ENCODE data around the gene STX10.
A peak's percentile ranks its signal among the peaks of the same experiment; 100 is the strongest.

Gene STX10

GRCh38 chr19:13121551-13122274, 28.5 kb downstream of the STX10 start:
- Mint-ChIP-seq H3K27me3 (no peaks in the 10 kb centered on the region), H3K4me1 (ENCODE audit: low read depth) (peaks cover 60% of the 10 kb centered on the region), H3K36me3 (ENCODE audit: low read depth) (peaks cover 18% of the 10 kb centered on the region), H3K27ac (peak overlapping the region; percentile 91), H3K4me3 (peak overlapping the region; percentile 70), H3K9me3 (no peaks in the 10 kb centered on the region)

- Mint-ChIP-seq H3K4me1 (ENCODE audit: low read depth) (peaks cover 61% of the 10 kb centered on the region), H3K4me3 (peak overlapping the region; percentile 70), H3K36me3 (ENCODE audit: low read depth) (peaks cover 21% of the 10 kb centered on the region), H3K27ac (peak overlapping the region; percentile 91), H3K9me3 (no peaks in the 10 kb centered on the region), H3K27me3 (no peaks in the 10 kb centered on the region)
Measured at GRCh38 chr19:13120817-13121216, 29.4 kb downstream of the STX10 start.

- no peak overlapping the region for H3K27ac Mint-ChIP-seq
- H3K27me3 Mint-ChIP-seq: no peaks in the 10 kb centered on the region
- H3K4me1 Mint-ChIP-seq (ENCODE audit: low read depth): peaks cover 69% of the 10 kb centered on the region
- H3K4me3 Mint-ChIP-seq: peak overlapping the region; percentile 83
- peaks cover 26% of the 10 kb centered on the region for H3K36me3 Mint-ChIP-seq (ENCODE audit: low read depth)
- H3K9me3 Mint-ChIP-seq: no peaks in the 10 kb centered on the region
Measured at GRCh38 chr19:13120031-13120430, 30.1 kb downstream of the STX10 start.

DNA sequence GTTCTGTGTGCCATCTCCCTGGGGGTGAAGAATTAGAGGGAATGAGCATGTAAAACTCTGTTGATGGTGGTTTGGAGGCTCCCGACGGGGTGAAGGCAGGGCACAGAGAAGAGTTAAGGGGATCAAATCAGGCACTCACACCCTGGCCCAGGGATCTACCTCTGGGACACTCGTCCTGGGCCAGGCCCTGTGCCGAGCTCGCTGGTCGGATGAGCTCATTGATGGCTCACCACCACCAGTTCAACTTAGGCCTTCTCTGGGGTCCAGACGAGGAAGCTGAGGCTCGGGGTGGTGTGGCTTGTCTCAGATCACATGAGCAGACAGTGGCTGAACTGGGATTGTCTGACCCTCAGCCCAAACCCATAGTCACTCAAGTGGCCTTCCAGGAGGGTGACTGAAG, 30.5 kb downstream of the STX10 start:
- H3K27ac Mint-ChIP-seq: peak overlapping the region; percentile 79
- H3K4me3 Mint-ChIP-seq: peak overlapping the region; percentile 83
- no peaks in the 10 kb centered on the region for H3K9me3 Mint-ChIP-seq
- peaks cover 73% of the 10 kb centered on the region for H3K4me1 Mint-ChIP-seq (ENCODE audit: low read depth)
- H3K27me3 Mint-ChIP-seq: no peaks in the 10 kb centered on the region
- H3K36me3 Mint-ChIP-seq (ENCODE audit: low read depth): peaks cover 24% of the 10 kb centered on the region

- H3K9me3 Mint-ChIP-seq: no peaks in the 10 kb centered on the region
- H3K36me3 Mint-ChIP-seq (ENCODE audit: low read depth): peaks cover 29% of the 10 kb centered on the region
- peak overlapping the region; percentile 83 for H3K4me3 Mint-ChIP-seq
- H3K27me3 Mint-ChIP-seq: no peaks in the 10 kb centered on the region
- peak overlapping the region; percentile 79 for H3K27ac Mint-ChIP-seq
- H3K4me1 Mint-ChIP-seq (ENCODE audit: low read depth): peaks cover 79% of the 10 kb centered on the region
Measured at GRCh38 chr19:13118424-13119193, 31.6 kb downstream of the STX10 start.

DNA sequence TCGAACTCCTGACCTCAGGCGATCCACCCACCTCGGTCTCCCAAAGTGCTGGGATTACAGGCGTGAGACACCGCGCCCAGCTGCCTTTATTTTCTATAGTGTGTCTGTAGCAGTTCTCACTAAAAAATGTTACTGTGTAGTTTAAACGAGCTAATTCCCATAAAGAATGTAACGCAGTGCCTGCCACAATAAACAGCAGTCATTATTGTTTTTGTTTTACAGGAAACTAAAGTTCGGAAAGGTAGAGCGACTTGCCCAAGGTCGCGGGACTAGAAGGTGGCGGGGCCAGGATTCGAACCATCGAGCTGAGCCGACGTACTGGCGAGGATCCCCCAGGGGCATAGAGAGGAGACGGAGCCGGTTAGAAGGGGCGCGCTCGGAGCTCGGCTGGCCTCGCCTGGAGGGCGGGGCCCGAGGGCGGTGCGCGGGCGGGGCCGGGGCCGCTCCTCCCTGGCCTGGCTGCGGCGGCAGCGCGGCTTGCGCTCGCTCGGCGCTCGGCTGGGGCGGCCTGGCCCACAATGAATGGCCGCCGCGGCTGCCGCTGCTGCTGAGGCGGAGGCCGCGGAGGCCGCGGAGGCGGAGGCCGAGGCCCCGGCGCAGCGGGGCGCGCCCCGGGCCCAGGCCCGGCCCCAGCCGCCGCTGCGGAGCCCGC, 32.3 kb downstream of the STX10 start, which contains the start of gene NACC1:
NACC1 (plus strand) TSS at position 493 of the 652 bp plus-strand sequence. CDS start 16,944 bp downstream, outside the sequence.
- Mint-ChIP-seq H3K27me3 (no peaks in the 10 kb centered on the region), H3K4me1 (ENCODE audit: low read depth) (peaks cover 73% of the 10 kb centered on the region), H3K9me3 (no peaks in the 10 kb centered on the region), H3K4me3 (peak within 1 kb of the TSS; percentile 98), H3K27ac (peak within 1 kb of the TSS; percentile 93), H3K36me3 (ENCODE audit: low read depth) (peaks cover 28% of the 10 kb centered on the region)

GRCh38 chr19:13117176-13117771, 32.9 kb downstream of the STX10 start:
- no peaks in the 10 kb centered on the region for H3K27me3 Mint-ChIP-seq
- H3K36me3 Mint-ChIP-seq (ENCODE audit: low read depth): peaks cover 31% of the 10 kb centered on the region
- H3K27ac Mint-ChIP-seq: peak overlapping the region; percentile 93
- peak overlapping the region; percentile 98 for H3K4me3 Mint-ChIP-seq
- peaks cover 67% of the 10 kb centered on the region for H3K4me1 Mint-ChIP-seq (ENCODE audit: low read depth)
- no peaks in the 10 kb centered on the region for H3K9me3 Mint-ChIP-seq

DNA sequence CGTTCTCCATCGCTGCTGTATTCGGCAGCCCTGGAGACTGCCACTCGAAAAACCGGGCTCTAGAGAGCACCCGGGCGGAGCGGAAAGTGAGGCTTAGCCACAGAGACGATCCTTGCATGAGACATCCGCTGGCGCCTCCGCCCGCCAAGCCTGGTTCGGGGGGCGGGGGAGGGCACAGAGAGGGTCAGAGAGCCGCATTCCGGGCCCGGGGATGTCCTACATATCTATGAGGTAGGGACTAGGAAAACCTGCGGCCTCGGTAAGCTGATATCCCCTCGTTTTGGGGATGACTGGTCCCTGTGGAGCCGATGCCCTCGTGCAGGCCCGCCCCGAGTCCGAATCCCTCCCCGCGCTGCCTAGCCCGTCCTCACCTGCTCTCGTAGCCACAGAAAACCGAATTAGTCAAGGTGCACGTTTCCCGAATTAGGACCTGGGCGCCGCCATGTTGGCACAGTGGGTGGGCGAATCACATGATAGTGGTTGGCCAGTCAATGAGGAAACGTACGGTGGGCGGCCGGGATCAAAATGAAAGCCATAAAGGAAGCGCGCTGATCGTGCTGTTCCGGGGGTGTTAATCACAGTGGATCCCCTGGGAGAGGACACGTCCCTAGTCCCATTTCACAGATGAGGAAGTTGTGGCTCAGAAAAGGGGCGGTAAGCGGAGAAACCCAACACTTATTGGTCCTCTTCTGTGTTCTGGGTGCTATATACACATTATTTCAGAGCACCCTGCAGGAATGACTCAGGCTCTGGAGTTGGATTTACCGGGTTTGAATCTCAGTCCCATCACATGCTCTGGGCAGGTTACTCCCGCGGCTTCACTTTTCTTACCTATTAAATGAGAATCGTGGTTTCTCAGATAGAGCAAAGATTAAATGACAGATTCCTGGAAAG, 33.6 kb downstream of the STX10 start, which contains the start of gene TRMT1:
TRMT1 (minus strand) TSS at position 459 of the 894 bp plus-strand sequence; CDS start at position 118, 341 bp downstream.
- H3K4me1 Mint-ChIP-seq (ENCODE audit: low read depth): peaks cover 59% of the 10 kb centered on the region
- H3K27ac Mint-ChIP-seq: peak within 1 kb of the TSS; percentile 93
- H3K4me3 Mint-ChIP-seq: peak within 1 kb of the TSS; percentile 98
- no peaks in the 10 kb centered on the region for H3K27me3 Mint-ChIP-seq
- peaks cover 25% of the 10 kb centered on the region for H3K36me3 Mint-ChIP-seq (ENCODE audit: low read depth)
- no peaks in the 10 kb centered on the region for H3K9me3 Mint-ChIP-seq

DNA sequence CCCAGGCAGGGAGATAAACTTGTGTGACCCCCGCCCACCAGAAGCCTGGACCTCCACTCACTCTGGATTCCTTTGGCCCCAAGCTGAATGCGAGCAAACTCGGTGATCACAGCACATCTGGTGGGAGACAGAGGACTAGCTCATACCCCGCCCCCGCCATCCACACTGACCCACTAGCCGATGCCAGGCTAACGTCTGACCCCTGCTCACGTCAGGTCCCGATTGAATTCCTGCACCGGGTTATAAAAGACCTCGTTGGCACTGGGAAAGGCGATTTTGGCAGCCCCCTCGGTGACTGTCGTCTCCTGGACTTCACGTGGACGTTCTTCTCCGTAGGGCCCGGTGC, 34.3 kb downstream of the STX10 start:
- Mint-ChIP-seq H3K27me3 (no peaks in the 10 kb centered on the region), H3K4me3 (peak overlapping the region; percentile 98), H3K4me1 (ENCODE audit: low read depth) (peaks cover 53% of the 10 kb centered on the region), H3K9me3 (no peaks in the 10 kb centered on the region), H3K36me3 (ENCODE audit: low read depth) (peaks cover 25% of the 10 kb centered on the region), H3K27ac (peak overlapping the region; percentile 93)

DNA sequence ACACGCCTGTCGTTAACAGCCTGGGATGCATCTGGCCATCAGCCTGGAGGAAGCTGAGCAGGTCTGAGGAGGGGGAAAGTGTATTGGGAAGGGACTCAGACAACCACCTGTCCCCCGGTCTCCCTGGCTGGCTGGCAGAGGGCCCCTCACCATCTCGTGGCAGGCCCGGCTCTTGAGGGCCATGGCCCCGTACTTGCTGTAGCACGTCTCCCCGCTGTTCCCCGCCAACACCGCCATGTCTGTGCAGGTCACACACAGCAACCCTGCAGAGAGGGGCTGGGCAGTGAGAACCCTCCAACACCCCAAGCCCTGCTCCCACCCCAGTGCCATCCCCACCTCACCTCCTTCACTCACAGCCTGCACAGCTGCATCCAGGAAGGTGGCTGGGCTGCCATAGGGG, 37.6 kb downstream of the STX10 start:
- H3K27ac Mint-ChIP-seq: no peak overlapping the region

GRCh38 chr19:13110099-13110610, 40.0 kb downstream of the STX10 start:
- no peak overlapping the region for H3K27ac Mint-ChIP-seq
- H3K4me1 Mint-ChIP-seq (ENCODE audit: low read depth): peaks cover 19% of the 10 kb centered on the region
- H3K36me3 Mint-ChIP-seq (ENCODE audit: low read depth): peaks cover 31% of the 10 kb centered on the region
- no peaks in the 10 kb centered on the region for H3K9me3 Mint-ChIP-seq
- no peaks in the 10 kb centered on the region for H3K27me3 Mint-ChIP-seq
- no peak overlapping the region for H3K4me3 Mint-ChIP-seq

More for the DNA sequence above, 37.6 kb downstream of the STX10 start:
- H3K36me3 Mint-ChIP-seq (ENCODE audit: low read depth): peaks cover 32% of the 10 kb centered on the region
- H3K4me1 Mint-ChIP-seq (ENCODE audit: low read depth): peaks cover 33% of the 10 kb centered on the region
- no peaks in the 10 kb centered on the region for H3K27me3 Mint-ChIP-seq
- H3K9me3 Mint-ChIP-seq: no peaks in the 10 kb centered on the region
- H3K4me3 Mint-ChIP-seq: no peak overlapping the region

DNA sequence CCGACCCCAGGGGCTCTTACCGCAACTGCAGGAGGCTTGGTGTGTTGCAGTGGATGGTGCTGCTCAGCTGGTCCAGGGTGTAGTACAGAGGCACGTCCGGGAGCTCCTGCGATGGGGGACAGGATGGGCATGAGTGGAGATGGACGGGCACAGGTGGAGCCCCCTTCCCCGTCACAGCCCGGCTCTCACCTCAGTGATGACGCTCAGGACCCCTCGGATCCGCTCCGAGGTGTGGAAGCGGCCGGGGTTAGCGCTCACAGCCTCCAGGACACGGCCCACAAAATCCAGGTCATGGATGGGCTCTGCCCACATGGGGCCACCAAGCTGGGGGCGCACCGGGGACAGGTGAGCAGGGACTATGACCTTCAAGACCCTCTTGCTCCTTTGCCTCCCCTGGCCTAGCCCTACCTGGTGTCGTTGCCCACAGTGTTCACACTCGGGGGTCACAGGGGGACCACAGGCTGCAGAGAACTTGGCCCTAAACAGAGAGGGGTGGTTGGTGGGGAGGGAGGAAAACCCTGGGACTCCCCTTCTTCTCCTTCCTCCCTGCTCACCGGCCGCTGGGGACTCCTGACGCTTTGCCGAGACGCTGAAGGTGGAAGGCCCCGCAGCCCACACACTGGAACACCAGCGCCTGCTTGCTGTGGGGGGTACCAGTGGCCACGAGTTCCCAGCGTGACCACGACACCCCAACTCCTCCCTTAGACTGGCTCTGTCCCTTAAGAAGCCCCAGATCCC, 40.6 kb downstream of the STX10 start:
- Mint-ChIP-seq H3K27ac (no peak overlapping the region), H3K9me3 (no peaks in the 10 kb centered on the region), H3K36me3 (ENCODE audit: low read depth) (peaks cover 31% of the 10 kb centered on the region), H3K4me1 (ENCODE audit: low read depth) (peaks cover 20% of the 10 kb centered on the region), H3K27me3 (no peaks in the 10 kb centered on the region), H3K4me3 (no peak overlapping the region)

All from stimulated activated naive CD8-positive, alpha-beta T cell treated with anti-CD3 and anti-CD28 coated beads, Interleukin-15, Interleukin-2, amounts not matched to agents 100 ng/mL and 50 ng/mL, for 24 hours (primary cell).